Adrenal gland (tissue), 12 donors: ENCODE measurements around the gene KCNH6. TPM values are rescaled to one million over a fixed set of nuclear protein-coding genes. Genes with fewer than 3 reads are reported as not detected.
A peak's percentile ranks its signal among the peaks of the same experiment; 100 is the strongest.

ENCODE experiments used
- DNase-seq, 7 donors: peaks; one replicate each; pipeline ENCODE4 v3.0.0-alpha.2; 2019 to 2020
- H3K27ac ChIP-seq, 5 donors: fragments of 200-600 bp; sonication (generic) in 4 of 5; 1 replicate in 3 of 5; 2 replicates in 2 of 5; pipeline versions ENCODE4 v1.5.1 to v1.8.0; 2016 to 2020; ENCODE audit warnings: mild to moderate bottlenecking in 1 of 5
- H3K27me3 ChIP-seq: fragments of 200-600 bp; 2 replicates; pipeline ENCODE4 v1.8.0; 2021
- H3K36me3 ChIP-seq, 2 donors: fragments of 200-600 bp; replicated peaks in 1 of 2; 1 replicate in 1 of 2; 2 replicates in 1 of 2; pipeline versions ENCODE4 v1.5.1 to v1.8.0; 2018 to 2022
- H3K4me1 ChIP-seq, 2 donors: fragments of 200-600 bp; replicated peaks in 1 of 2; 1 replicate in 1 of 2; 2 replicates in 1 of 2; pipeline versions ENCODE4 v1.5.1 to v1.8.0; 2018 to 2021
- H3K4me3 ChIP-seq, 4 donors: fragments of 200-600 bp; sonication (generic) in 3 of 4; one replicate each; pipeline ENCODE4 v1.5.1; 2016 to 2018
- H3K9me3 ChIP-seq, 3 donors: fragments of 200-600 bp; sonication (generic) in 1 of 3; replicated peaks in 1 of 3; 1 replicate in 2 of 3; 2 replicates in 1 of 3; pipeline versions ENCODE4 v1.5.1 to v1.8.0; 2016 to 2021
- POLR2A ChIP-seq, 2 donors: fragments of 450-650 bp; IDR thresholded peaks; one replicate each; pipeline ENCODE4 v1.6.1; 2017; ENCODE audit warnings: antibody characterized with exemption in 2 of 2, mild to moderate bottlenecking in 2 of 2, moderate library complexity in 1 of 2
- WGBS, 4 donors: extraction: QIAGEN DNeasy Blood & Tissue Kit in 2 of 4; methylation state at CpG; one replicate each; pipeline versions ENCODE4 v1.1.5 to v1.1.7; 2013 to 2017; 5-methylcytosine and 5-hydroxymethylcytosine counted together
- intact Hi-C, 2 donors: fragments of 100-400 bp; cut with DNase I; formaldehyde crosslinking; loops; one replicate each; pipeline versions ENCODE4 v1.14.1 to v1.15.0; 2022 to 2023
- polyA plus RNA-seq, 3 donors: library from polyadenylated mRNA; stranded (reverse); fragments of 200-250 nt in 2 of 3; fragments of 350-450 nt in 1 of 3; fragmentation: Illumina TruSeq in 1 of 3; extraction: RNeasy Lipid Tissue Mini Kit (QIAGEN cat#74804) in 1 of 3; gene quantifications; one replicate each; pipeline ENCODE4 v1.2.3, GENCODE V29; 2013 to 2014
- total RNA-seq, 9 donors: library from RNA; depleted of rRNA in 4 of 9; stranded (reverse); fragments of >200 nt in 4 of 9; fragments of 120-200 nt in 1 of 9; fragmentation: NEBNext Ultra II Directional in 1 of 9; extraction: Animal tissue kit (Norgen Biotek cat#: 25700) in 1 of 9; gene quantifications; one replicate each; pipeline versions ENCODE4 v1.1.0 to v1.2.4, GENCODE V29; 2013 to 2023
- TF ChIP-seq, protein P1 (sequence below), 6 experiments: fragments of 450-650 bp in 4 of 6; fragments of 200-600 bp in 2 of 6; sonication (generic) in 1 of 6; IDR thresholded peaks; 1 replicate in 5 of 6; 2 replicates in 1 of 6; pipeline versions ENCODE4 v1.5.1 to v1.8.0; 2016 to 2021; ENCODE audit warnings: antibody characterized with exemption in 6 of 6, mild to moderate bottlenecking in 2 of 6, moderate library complexity in 1 of 6
- donor health status: healthy with polysubstance abuse.
- donor health status: Bipolar disorder and iron deficiency.
- donor health status: DM: yes; HTN: yes; CAD: no.
- donor health status: DM: no; HTN: no; CAD: no.
- donor health status: DM: no; HTN: no; CAD: no.
- donor health status: DM: yes; HTN: yes; CAD: no.

KCNH6 gene
- total and polyA plus RNA-seq, 12 donors, result 0.11 to 0.41 (median 0.32) TPM; not detected in 7

DNA sequence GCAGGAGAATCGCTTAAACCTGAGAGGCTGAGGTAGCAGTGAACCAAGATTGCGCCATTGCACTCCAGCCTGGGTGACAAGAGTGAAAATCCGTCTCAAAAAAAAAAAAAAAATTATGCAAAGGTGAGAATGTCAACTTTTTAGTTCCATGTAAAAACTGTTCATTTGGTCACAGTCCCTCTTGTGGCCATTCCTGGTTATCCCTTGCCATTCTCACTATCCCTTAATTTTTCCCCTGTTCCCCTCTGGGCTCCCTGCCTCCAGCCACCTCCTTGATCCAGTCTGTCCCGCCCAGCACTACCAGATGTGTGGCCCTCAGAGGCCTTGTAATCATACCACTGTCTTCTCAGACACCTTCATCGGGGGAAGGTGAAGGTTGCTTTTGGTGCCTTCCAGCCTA is 50.5 kb downstream of the KCNH6 start:
- Histone ChIP-seq H3K27ac (no peak overlapping the region), H3K9me3 (no peaks in the 10 kb centered on the region), H3K4me1 (no peaks in the 10 kb centered on the region), H3K36me3 (no peaks in the 10 kb centered on the region), H3K4me3 (no peak overlapping the region), H3K27me3 (no peaks in the 10 kb centered on the region)
- no peak for DNase-seq
- WGBS, 4 donors, result 84 to 88% (median 85%) methylated on average over 5 of the region's 5 CpGs
- TF ChIP-seq, protein P1, sequence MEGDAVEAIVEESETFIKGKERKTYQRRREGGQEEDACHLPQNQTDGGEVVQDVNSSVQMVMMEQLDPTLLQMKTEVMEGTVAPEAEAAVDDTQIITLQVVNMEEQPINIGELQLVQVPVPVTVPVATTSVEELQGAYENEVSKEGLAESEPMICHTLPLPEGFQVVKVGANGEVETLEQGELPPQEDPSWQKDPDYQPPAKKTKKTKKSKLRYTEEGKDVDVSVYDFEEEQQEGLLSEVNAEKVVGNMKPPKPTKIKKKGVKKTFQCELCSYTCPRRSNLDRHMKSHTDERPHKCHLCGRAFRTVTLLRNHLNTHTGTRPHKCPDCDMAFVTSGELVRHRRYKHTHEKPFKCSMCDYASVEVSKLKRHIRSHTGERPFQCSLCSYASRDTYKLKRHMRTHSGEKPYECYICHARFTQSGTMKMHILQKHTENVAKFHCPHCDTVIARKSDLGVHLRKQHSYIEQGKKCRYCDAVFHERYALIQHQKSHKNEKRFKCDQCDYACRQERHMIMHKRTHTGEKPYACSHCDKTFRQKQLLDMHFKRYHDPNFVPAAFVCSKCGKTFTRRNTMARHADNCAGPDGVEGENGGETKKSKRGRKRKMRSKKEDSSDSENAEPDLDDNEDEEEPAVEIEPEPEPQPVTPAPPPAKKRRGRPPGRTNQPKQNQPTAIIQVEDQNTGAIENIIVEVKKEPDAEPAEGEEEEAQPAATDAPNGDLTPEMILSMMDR (IDR thresholded peaks at IDR 0.05), result peak in 3 of 6 experiments; percentile 6 to 32 (median 21)
- no peak for TF ChIP-seq POLR2A (IDR thresholded peaks at IDR 0.05)
- intact Hi-C loops, result no loop called here

DNA sequence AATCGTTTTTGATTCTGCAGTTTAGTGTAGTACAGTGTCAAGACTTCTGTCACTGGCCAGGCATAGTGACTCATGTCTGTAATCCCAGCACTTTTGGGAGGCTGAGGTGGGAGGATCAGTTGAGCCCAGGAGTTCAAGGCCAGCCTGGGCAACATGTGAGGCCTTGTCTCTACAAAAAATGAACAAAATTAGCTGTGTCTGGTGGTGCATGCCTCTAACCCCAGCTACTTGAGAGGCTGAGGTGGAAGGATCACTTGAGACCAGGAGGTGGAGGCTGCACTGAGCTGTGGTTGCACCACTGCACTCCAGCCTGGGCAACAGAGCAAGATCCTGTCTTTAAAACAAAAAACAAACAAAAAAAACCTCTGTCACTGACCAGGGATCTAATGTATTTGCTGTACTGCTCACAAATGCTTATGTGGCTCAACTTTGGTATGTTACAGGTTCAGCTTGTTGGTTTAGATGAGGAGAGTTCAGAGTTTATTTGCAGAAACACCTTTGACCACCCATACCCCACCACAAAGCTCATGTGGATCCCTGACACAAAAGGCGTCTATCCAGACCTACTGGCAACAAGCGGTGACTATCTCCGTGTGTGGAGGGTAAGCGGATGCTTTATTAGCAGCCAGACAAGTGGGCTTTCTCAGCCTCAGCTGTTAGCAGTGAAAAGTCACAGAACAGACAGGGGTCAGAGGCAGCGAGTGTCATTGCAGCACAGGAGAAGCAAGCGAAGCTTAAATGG is 55.0 kb downstream of the KCNH6 start:
- H3K9me3 ChIP-seq, result no peaks in the 10 kb centered on the region
- peaks cover 0 to 28% of the 10 kb centered on the region in 2 donors for H3K36me3 ChIP-seq
- no peak for TF ChIP-seq POLR2A (IDR thresholded peaks at IDR 0.05)
- TF ChIP-seq, protein P1 (IDR thresholded peaks at IDR 0.05), result no peak
- H3K27ac ChIP-seq, result no peak overlapping the region
- no peak overlapping the region for H3K4me3 ChIP-seq
- no peaks in the 10 kb centered on the region for H3K4me1 ChIP-seq
- H3K27me3 ChIP-seq, result no peaks in the 10 kb centered on the region
- WGBS, 4 donors, result 81 to 86% (median 83%) methylated on average over 7 of the region's 7 CpGs
- no peak for DNase-seq
- intact Hi-C loops, result no loop called here

DNA sequence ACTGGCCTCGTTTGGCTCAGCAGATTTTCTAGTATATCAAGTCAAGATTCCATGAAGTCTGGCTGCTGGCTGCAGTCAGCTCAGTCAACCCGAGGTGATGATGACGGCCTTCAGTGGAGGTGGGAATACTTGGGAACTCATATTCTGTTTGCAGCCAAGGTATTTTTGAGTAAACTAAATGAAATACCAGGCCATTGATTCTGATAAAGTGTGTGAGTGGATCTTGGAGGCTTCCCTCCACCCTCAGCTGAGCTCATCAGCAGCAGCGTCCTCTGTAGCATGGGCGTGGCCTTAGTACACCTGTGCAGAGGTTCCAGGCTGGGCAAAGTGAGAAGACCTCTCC is 55.6 kb downstream of the KCNH6 start:
- Histone ChIP-seq H3K4me1 (no peaks in the 10 kb centered on the region), H3K27me3 (no peaks in the 10 kb centered on the region), H3K9me3 (no peaks in the 10 kb centered on the region), H3K27ac (no peak overlapping the region), H3K4me3 (no peak overlapping the region), H3K36me3 (peaks cover 0 to 33% of the 10 kb centered on the region in 2 donors)
- DNase-seq, result no peak
- no peak for TF ChIP-seq POLR2A (IDR thresholded peaks at IDR 0.05)
- TF ChIP-seq, protein P1 (IDR thresholded peaks at IDR 0.05), result no peak
- 78 to 97% (median 87%) methylated on average over 5 of the region's 5 CpGs for WGBS, 4 donors
- intact Hi-C loops, result no loop called here

DNA sequence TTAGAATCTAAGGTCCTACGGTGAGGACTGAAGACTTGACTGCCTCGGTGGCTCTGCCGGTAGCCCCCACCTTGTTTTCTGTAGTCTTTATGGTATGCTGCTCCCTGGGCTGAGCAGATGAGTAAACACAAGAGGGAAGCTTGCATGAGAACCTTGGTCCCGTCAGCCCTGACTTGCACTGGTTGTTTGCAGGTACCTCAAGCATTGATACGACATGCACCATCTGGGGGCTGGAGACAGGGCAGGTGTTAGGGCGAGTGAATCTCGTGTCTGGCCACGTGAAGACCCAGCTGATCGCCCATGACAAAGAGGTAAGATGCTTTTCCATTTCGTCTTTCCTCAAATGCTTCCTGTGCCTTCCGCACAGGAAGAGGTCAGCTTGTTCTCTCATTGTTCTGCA is 56.5 kb downstream of the KCNH6 start:
- TF ChIP-seq POLR2A (IDR thresholded peaks at IDR 0.05), result no peak
- TF ChIP-seq, protein P1 (IDR thresholded peaks at IDR 0.05), result no peak
- WGBS, 4 donors, result 75 to 90% (median 79%) methylated on average over 11 of the region's 11 CpGs
- intact Hi-C loops, result no loop called here
- DNase-seq, result no peak
- Histone ChIP-seq H3K36me3 (peaks cover 0 to 42% of the 10 kb centered on the region in 2 donors), H3K9me3 (no peaks in the 10 kb centered on the region), H3K27ac (no peak overlapping the region), H3K4me3 (no peak overlapping the region), H3K27me3 (no peaks in the 10 kb centered on the region), H3K4me1 (no peaks in the 10 kb centered on the region)
